Measurements from ENCODE around the gene IFFO2.

Gene IFFO2

GRCh38 chr1:18950401-18951026, 6.0 kb downstream of the IFFO2 start:
- TF ChIP-seq GATA3 (IDR thresholded peaks at IDR 0.05; ENCODE audit: low read depth, low read length) (no peak), GATA2 (IDR thresholded peaks at IDR 0.05; ENCODE audit: low read depth, low read length) (no peak)

GRCh38 chr1:18949686-18950400, 6.6 kb downstream of the IFFO2 start:
- no peak for TF ChIP-seq GATA3 (IDR thresholded peaks at IDR 0.05; ENCODE audit: low read depth, low read length)
- TF ChIP-seq GATA2 (IDR thresholded peaks at IDR 0.05; ENCODE audit: low read depth, low read length), result no peak

- TF ChIP-seq GATA2 (IDR thresholded peaks at IDR 0.05; ENCODE audit: low read depth, low read length), result no peak
- no peak for TF ChIP-seq GATA3 (IDR thresholded peaks at IDR 0.05; ENCODE audit: low read depth, low read length)
Measured at GRCh38 chr1:18948913-18949685, 7.4 kb downstream of the IFFO2 start.

- TF ChIP-seq GATA2 (IDR thresholded peaks at IDR 0.05; ENCODE audit: low read depth, low read length) (no peak), GATA3 (IDR thresholded peaks at IDR 0.05; ENCODE audit: low read depth, low read length) (no peak)
Measured at GRCh38 chr1:18948048-18948912, 8.2 kb downstream of the IFFO2 start.

GRCh38 chr1:18947570-18947969, 8.9 kb downstream of the IFFO2 start:
- TF ChIP-seq GATA2 (IDR thresholded peaks at IDR 0.05; ENCODE audit: low read depth, low read length) (no peak), GATA3 (IDR thresholded peaks at IDR 0.05; ENCODE audit: low read depth, low read length) (no peak)

GRCh38 chr1:18946550-18947381, 9.7 kb downstream of the IFFO2 start:
- TF ChIP-seq GATA2 (IDR thresholded peaks at IDR 0.05; ENCODE audit: low read depth, low read length) (no peak), GATA3 (IDR thresholded peaks at IDR 0.05; ENCODE audit: low read depth, low read length) (no peak)

- TF ChIP-seq GATA2 (IDR thresholded peaks at IDR 0.05; ENCODE audit: low read depth, low read length), result no peak
- no peak for TF ChIP-seq GATA3 (IDR thresholded peaks at IDR 0.05; ENCODE audit: low read depth, low read length)
Measured at GRCh38 chr1:18945401-18945849, 11.1 kb downstream of the IFFO2 start.

- no peak for TF ChIP-seq GATA3 (IDR thresholded peaks at IDR 0.05; ENCODE audit: low read depth, low read length)
- TF ChIP-seq GATA2 (IDR thresholded peaks at IDR 0.05; ENCODE audit: low read depth, low read length), result no peak
Measured at GRCh38 chr1:18944810-18945209, 11.7 kb downstream of the IFFO2 start.

GRCh38 chr1:18943914-18944572, 12.4 kb downstream of the IFFO2 start:
- no peak for TF ChIP-seq GATA2 (IDR thresholded peaks at IDR 0.05; ENCODE audit: low read depth, low read length)
- no peak for TF ChIP-seq GATA3 (IDR thresholded peaks at IDR 0.05; ENCODE audit: low read depth, low read length)

- TF ChIP-seq GATA2 (IDR thresholded peaks at IDR 0.05; ENCODE audit: low read depth, low read length), result no peak
- TF ChIP-seq GATA3 (IDR thresholded peaks at IDR 0.05; ENCODE audit: low read depth, low read length), result no peak
Measured at GRCh38 chr1:18943162-18943561, 13.3 kb downstream of the IFFO2 start.

- TF ChIP-seq GATA2 (IDR thresholded peaks at IDR 0.05; ENCODE audit: low read depth, low read length) (no peak), GATA3 (IDR thresholded peaks at IDR 0.05; ENCODE audit: low read depth, low read length) (no peak)
Measured at GRCh38 chr1:18942340-18942739, 14.1 kb downstream of the IFFO2 start.

Measured in SH-SY5Y (cell line).